Measurements from ENCODE around the gene SMARCA1. TPM values are rescaled to one million over a fixed set of nuclear protein-coding genes. Genes with fewer than 3 reads are reported as not detected.

The SMARCA1 gene
- total and polyA plus RNA-seq, 12 donors, result 6.3 to 42.9 (median 32.1) TPM

- WGBS, 2 donors, result 95 to 96% methylated on average over 6 of the region's 6 CpGs
- no peak for ATAC-seq
- intact Hi-C loops (cut with DNase I), result no loop called here
- no peak overlapping the region for H3K4me3 ChIP-seq
- peaks cover 0 to 95% (median 0%) of the 10 kb centered on the region in 9 donors for H3K36me3 ChIP-seq
- no peak for TF ChIP-seq CTCF (IDR thresholded peaks at IDR 0.05)
- DNase-seq, result no peak
- no peaks in the 10 kb centered on the region for H3K27me3 ChIP-seq
- no peak overlapping the region for H3K27ac ChIP-seq
- no peaks in the 10 kb centered on the region for H3K9me3 ChIP-seq
- no peaks in the 10 kb centered on the region for H3K4me1 ChIP-seq
Observed at GRCh38 chrX:129496625-129497024, 26.7 kb downstream of the SMARCA1 start.

DNA sequence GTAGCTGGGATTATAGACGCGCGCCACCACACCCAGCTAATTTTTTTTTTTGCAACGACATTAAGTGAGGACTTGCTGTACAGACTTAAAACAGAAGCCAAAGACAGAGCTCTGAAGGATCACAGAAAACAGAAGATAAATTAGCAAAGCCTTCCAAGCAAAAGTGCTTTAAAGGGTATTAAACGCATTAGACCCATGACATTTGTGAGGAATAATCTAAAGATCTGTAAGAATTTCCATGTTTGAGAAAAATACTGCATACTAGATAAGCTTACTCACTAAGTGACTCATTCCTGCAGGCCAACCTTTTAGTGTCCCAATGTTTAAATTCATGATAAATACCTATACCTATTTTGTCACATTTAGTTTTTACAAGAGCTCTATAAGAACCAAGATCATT lies 27.4 kb downstream of the SMARCA1 start:
- TF ChIP-seq CTCF (IDR thresholded peaks at IDR 0.05), result no peak
- H3K36me3 ChIP-seq, result peaks cover 0 to 96% (median 0%) of the 10 kb centered on the region in 9 donors

DNA sequence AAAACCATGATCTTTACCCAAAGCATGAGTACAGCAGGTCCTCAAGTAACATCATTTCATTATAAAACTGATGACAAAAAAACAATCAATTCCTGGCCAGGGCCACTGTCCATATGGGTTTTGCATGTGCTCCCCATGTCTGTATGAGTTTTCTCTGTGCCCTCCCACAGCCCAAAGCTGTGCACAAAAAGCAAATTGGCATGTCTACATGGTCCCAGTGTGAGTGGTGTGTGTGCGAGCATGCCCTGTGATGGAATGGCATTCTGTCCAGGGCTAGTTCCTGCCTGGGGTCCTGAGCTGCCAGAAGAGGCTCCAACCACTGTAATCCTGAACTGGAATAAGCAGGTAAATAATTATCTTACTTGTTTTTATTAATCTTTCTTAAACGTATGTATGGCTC lies 28.4 kb downstream of the SMARCA1 start:
- Histone ChIP-seq H3K9me3 (no peaks in the 10 kb centered on the region), H3K4me1 (no peaks in the 10 kb centered on the region), H3K4me3 (no peak overlapping the region), H3K36me3 (peaks cover 0 to 96% (median 0%) of the 10 kb centered on the region in 9 donors), H3K27ac (no peak overlapping the region), H3K27me3 (no peaks in the 10 kb centered on the region)
- TF ChIP-seq CTCF (IDR thresholded peaks at IDR 0.05), result no peak
- intact Hi-C loops (cut with DNase I), result no loop called here
- WGBS, 2 donors, result 81 to 87% methylated on average over 2 of the region's 2 CpGs
- no peak for DNase-seq
- ATAC-seq, result no peak

More for the DNA sequence above, 27.4 kb downstream of the SMARCA1 start:
- Histone ChIP-seq H3K27me3 (no peaks in the 10 kb centered on the region), H3K4me1 (no peaks in the 10 kb centered on the region), H3K9me3 (no peaks in the 10 kb centered on the region), H3K27ac (no peak overlapping the region), H3K4me3 (no peak overlapping the region)
- no peak for ATAC-seq
- 95 to 96% methylated on average over 5 of the region's 5 CpGs for WGBS, 2 donors
- no peak for DNase-seq
- intact Hi-C loops (cut with DNase I), result no loop called here

DNA sequence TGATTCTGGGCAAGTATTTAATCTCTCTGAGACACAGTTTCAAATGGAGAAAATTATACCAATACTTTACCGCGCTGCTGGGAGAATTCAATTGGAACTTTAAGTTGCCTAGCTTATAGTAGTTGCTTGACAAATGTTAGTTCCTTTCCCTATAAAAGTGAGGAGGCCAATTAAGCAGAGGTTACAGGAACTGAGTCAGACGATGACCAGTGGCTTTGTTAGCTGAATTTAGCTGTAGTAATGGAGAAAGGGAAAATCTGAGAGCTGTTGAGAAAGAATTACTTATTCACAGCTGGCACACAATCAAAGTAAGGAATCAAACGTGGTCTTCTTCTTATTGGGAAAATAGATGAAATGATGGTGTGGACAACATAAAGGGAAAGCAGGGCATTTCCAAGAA lies 29.6 kb downstream of the SMARCA1 start:
- no peaks in the 10 kb centered on the region for H3K4me1 ChIP-seq
- intact Hi-C loops (cut with DNase I), result no loop called here
- DNase-seq (no peak), ATAC-seq (no peak)
- no peaks in the 10 kb centered on the region for H3K9me3 ChIP-seq
- H3K4me3 ChIP-seq, result no peak overlapping the region
- H3K27me3 ChIP-seq, result no peaks in the 10 kb centered on the region
- no peak for TF ChIP-seq CTCF (IDR thresholded peaks at IDR 0.05)
- peaks cover 0 to 96% (median 0%) of the 10 kb centered on the region in 9 donors for H3K36me3 ChIP-seq
- H3K27ac ChIP-seq, result no peak overlapping the region
- 81 to 82% methylated on average over 4 of the region's 4 CpGs for WGBS, 2 donors
